K562 (cell line): Measurements from ENCODE around the gene FAM114A1. TPM values are rescaled to one million over a fixed set of nuclear protein-coding genes. Genes with fewer than 3 reads are reported as not detected.

ENCODE experiments used
- ATF1 ChIP-seq, 2 experiments: fragments of 450-650 bp in 1 of 2; IDR thresholded peaks; 2 replicates each; pipeline ENCODE4 v1.6.1; 2016; ENCODE audit warnings: missing compliant biosample characterization in 1 of 2, missing genetic modification characterization in 1 of 2
- LARP7 ChIP-seq: fragments of 450-650 bp; IDR thresholded peaks from 2 replicates; pipeline ENCODE4 v1.6.1; 2016
- SMARCA5 ChIP-seq: fragments of 450-650 bp; IDR thresholded peaks from 2 replicates; pipeline ENCODE4 v1.6.1; 2016
- ZBTB8A ChIP-seq: fragments of 450-650 bp; IDR thresholded peaks from 2 replicates; pipeline ENCODE4 v1.6.1; 2018; ENCODE audit warnings: mild to moderate bottlenecking, moderate library complexity; ENCODE audit not compliant: partially characterized antibody
- ZNF41 ChIP-seq: fragments of 250-450 bp; sonication (Bioruptor Pico); conservative IDR thresholded peaks from 2 replicates; pipeline ENCODE4 v1.4.0; 2020; ENCODE audit warnings: mild to moderate bottlenecking
- polyA plus RNA-seq, 8 experiments: library from polyadenylated mRNA; depleted of rRNA in 4 of 8; stranded (reverse) in 5 of 8; unstranded in 3 of 8; fragments of >200 nt; fragmentation: Nextera tagmentation in 2 of 8; fragmentation: Illumina TruSeq in 1 of 8; extraction: Ambion mirVana in 2 of 8; extraction: Trizol in 1 of 8; gene quantifications; 2 replicates each; pipeline versions ENCODE4 v1.2.1 to v1.2.3, GENCODE V29; 2011 to 2014; ENCODE audit warnings: inconsistent platforms in 1 of 8, missing spikeins in 1 of 8
- total RNA-seq, 7 experiments: library from RNA; depleted of rRNA in 6 of 7; stranded (reverse); fragments of >200 nt in 6 of 7; fragmentation: Illumina TruSeq in 2 of 7; extraction: Trizol in 2 of 7; gene quantifications; 2 replicates each; pipeline versions ENCODE4 v1.2.1 to v1.2.3, GENCODE V29; 2011 to 2021; ENCODE audit warnings: low replicate concordance in 1 of 7
- TF ChIP-seq, protein P1 (sequence below), 2 experiments: fragments of 450-650 bp in 1 of 2; sonication (generic) in 1 of 2; formaldehyde crosslinking in 1 of 2; IDR thresholded peaks; 2 replicates each; pipeline versions ENCODE4 v1.7.1 to v1.9.0; 2016 to 2022; ENCODE audit warnings: inconsistent platforms in 1 of 2, mild to moderate bottlenecking in 1 of 2, missing genetic modification reagents in 1 of 2
- TF ChIP-seq, protein P2 (sequence below): sonication (generic); formaldehyde crosslinking; IDR thresholded peaks from 2 replicates; pipeline ENCODE4 v1.8.1; 2023; ENCODE audit warnings: missing genetic modification reagents, mild to moderate bottlenecking, borderline replicate concordance
- TF ChIP-seq, protein P3 (sequence below): sonication (generic); formaldehyde crosslinking; IDR thresholded peaks from 2 replicates; pipeline ENCODE4 v1.8.0; 2022; ENCODE audit warnings: mild to moderate bottlenecking, low read depth, missing genetic modification reagents

The FAM114A1 gene
- total and polyA plus RNA-seq, 9 of the 15 experiments (the other 6 are each of a cell fraction or from before 2014, with no cell fraction given): 1.8 to 12.0 (median 4.3) TPM

DNA sequence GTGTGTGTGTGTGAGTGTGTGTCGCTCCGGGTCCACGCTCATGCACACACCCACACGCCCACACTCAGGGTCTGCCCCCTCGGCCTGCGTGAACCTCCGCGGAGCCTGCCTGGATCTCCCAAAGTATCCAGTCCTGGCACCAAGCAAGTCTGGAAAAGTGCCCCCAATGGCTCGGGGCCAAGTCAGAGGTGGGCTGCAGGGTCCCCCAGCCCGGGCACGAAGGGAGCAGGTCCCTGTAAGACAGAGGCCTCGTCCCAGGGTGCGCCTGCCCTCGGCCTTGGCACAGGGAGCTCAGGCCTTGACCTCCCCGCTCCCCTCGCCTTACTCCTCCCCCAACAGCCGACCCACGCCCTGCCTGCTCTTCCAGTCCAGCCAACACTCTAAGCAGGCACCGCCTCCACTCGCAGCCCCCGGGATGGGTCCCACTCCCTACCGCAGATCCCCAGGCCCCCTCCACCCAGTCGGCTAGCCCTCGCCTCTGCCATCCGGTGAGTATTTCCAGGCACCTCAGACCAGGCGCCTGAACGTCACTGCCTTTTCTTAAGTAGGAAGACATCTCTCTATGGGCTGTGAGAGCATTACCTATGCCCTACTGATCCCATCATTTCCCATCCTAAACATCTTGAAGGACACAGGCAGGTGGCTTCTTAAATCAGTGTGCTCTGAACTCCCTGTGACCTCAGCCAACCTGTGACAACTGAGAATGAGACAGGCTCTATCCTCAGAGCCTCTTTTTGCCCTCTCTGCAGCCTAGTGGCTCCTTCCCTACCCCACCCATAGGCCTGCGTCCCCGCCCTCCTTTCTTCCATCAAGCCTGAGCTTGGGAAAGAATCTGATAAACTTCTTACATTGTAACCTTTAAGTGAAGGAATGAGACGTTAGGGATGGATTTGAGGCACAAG is 704 bp downstream of the FAM114A1 start (continued):
- TF ChIP-seq, protein P1, sequence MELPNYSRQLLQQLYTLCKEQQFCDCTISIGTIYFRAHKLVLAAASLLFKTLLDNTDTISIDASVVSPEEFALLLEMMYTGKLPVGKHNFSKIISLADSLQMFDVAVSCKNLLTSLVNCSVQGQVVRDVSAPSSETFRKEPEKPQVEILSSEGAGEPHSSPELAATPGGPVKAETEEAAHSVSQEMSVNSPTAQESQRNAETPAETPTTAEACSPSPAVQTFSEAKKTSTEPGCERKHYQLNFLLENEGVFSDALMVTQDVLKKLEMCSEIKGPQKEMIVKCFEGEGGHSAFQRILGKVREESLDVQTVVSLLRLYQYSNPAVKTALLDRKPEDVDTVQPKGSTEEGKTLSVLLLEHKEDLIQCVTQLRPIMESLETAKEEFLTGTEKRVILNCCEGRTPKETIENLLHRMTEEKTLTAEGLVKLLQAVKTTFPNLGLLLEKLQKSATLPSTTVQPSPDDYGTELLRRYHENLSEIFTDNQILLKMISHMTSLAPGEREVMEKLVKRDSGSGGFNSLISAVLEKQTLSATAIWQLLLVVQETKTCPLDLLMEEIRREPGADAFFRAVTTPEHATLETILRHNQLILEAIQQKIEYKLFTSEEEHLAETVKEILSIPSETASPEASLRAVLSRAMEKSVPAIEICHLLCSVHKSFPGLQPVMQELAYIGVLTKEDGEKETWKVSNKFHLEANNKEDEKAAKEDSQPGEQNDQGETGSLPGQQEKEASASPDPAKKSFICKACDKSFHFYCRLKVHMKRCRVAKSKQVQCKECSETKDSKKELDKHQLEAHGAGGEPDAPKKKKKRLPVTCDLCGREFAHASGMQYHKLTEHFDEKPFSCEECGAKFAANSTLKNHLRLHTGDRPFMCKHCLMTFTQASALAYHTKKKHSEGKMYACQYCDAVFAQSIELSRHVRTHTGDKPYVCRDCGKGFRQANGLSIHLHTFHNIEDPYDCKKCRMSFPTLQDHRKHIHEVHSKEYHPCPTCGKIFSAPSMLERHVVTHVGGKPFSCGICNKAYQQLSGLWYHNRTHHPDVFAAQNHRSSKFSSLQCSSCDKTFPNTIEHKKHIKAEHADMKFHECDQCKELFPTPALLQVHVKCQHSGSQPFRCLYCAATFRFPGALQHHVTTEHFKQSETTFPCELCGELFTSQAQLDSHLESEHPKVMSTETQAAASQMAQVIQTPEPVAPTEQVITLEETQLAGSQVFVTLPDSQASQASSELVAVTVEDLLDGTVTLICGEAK (IDR thresholded peaks at IDR 0.05): peak; percentile 49; the same call in 1 of the 2 replicates
- TF ChIP-seq, protein P1 (CRISPR knock-in tag; IDR thresholded peaks at IDR 0.05): no peak
- TF ChIP-seq SMARCA5: no peak
- TF ChIP-seq, protein P2, sequence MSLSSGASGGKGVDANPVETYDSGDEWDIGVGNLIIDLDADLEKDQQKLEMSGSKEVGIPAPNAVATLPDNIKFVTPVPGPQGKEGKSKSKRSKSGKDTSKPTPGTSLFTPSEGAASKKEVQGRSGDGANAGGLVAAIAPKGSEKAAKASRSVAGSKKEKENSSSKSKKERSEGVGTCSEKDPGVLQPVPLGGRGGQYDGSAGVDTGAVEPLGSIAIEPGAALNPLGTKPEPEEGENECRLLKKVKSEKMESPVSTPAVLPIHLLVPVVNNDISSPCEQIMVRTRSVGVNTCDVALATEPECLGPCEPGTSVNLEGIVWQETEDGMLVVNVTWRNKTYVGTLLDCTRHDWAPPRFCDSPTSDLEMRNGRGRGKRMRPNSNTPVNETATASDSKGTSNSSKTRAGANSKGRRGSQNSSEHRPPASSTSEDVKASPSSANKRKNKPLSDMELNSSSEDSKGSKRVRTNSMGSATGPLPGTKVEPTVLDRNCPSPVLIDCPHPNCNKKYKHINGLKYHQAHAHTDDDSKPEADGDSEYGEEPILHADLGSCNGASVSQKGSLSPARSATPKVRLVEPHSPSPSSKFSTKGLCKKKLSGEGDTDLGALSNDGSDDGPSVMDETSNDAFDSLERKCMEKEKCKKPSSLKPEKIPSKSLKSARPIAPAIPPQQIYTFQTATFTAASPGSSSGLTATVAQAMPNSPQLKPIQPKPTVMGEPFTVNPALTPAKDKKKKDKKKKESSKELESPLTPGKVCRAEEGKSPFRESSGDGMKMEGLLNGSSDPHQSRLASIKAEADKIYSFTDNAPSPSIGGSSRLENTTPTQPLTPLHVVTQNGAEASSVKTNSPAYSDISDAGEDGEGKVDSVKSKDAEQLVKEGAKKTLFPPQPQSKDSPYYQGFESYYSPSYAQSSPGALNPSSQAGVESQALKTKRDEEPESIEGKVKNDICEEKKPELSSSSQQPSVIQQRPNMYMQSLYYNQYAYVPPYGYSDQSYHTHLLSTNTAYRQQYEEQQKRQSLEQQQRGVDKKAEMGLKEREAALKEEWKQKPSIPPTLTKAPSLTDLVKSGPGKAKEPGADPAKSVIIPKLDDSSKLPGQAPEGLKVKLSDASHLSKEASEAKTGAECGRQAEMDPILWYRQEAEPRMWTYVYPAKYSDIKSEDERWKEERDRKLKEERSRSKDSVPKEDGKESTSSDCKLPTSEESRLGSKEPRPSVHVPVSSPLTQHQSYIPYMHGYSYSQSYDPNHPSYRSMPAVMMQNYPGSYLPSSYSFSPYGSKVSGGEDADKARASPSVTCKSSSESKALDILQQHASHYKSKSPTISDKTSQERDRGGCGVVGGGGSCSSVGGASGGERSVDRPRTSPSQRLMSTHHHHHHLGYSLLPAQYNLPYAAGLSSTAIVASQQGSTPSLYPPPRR (CRISPR knock-in tag): peak; percentile 64; the same call in 1 of the 2 replicates
- TF ChIP-seq ZNF41 (CRISPR knock-in tag): no peak
- TF ChIP-seq, protein P3, sequence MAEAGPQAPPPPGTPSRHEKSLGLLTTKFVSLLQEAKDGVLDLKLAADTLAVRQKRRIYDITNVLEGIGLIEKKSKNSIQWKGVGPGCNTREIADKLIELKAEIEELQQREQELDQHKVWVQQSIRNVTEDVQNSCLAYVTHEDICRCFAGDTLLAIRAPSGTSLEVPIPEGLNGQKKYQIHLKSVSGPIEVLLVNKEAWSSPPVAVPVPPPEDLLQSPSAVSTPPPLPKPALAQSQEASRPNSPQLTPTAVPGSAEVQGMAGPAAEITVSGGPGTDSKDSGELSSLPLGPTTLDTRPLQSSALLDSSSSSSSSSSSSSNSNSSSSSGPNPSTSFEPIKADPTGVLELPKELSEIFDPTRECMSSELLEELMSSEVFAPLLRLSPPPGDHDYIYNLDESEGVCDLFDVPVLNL: 0 out of 2 replicates have a peak, but pooled peaks have one; percentile 34
- no peak for TF ChIP-seq ATF1 (CRISPR knock-in tag; IDR thresholded peaks at IDR 0.05)
- 0 out of 2 replicates have a peak, but pooled peaks have one; percentile 15 for TF ChIP-seq ATF1 (tag; IDR thresholded peaks at IDR 0.05)
- TF ChIP-seq LARP7: no peak
- no peak for TF ChIP-seq ZBTB8A
